Mucosa of stomach (tissue), 1 donor: ENCODE measurements around the gene LOXHD1.

Experiments used
- H3K27me3 ChIP-seq: one replicate; pipeline ENCODE4 v1.7.0; 2013; ENCODE audit warnings: mild to moderate bottlenecking, low read length; ENCODE audit not compliant: control insufficient read depth, insufficient read depth
- H3K36me3 ChIP-seq: one replicate; pipeline ENCODE4 v1.7.0; 2013; ENCODE audit warnings: low read length; ENCODE audit not compliant: control insufficient read depth, insufficient read depth
- H3K4me1 ChIP-seq: one replicate; pipeline ENCODE4 v1.7.0; 2013; ENCODE audit warnings: mild to moderate bottlenecking, low read length; ENCODE audit not compliant: control insufficient read depth, insufficient read depth
- H3K4me3 ChIP-seq: one replicate; pipeline ENCODE4 v1.7.0; 2013; ENCODE audit warnings: low read length
- H3K9ac ChIP-seq: one replicate; pipeline ENCODE4 v1.7.0; 2013; ENCODE audit warnings: mild to moderate bottlenecking, low read length, moderate library complexity
- H3K9me3 ChIP-seq: one replicate; pipeline ENCODE4 v1.7.0; 2013; ENCODE audit warnings: mild to moderate bottlenecking, low read length, moderate library complexity; ENCODE audit not compliant: control insufficient read depth
- donor health status: Pancreatic carcinoma.

Gene LOXHD1

GRCh38 chr18:46460754-46461153 is 196.3 kb downstream of the LOXHD1 start:
- Histone ChIP-seq H3K9ac (no peak overlapping the region), H3K27me3 (no peaks in the 10 kb centered on the region), H3K4me3 (no peak overlapping the region), H3K4me1 (no peaks in the 10 kb centered on the region), H3K36me3 (no peaks in the 10 kb centered on the region), H3K9me3 (no peaks in the 10 kb centered on the region)

GRCh38 chr18:46459789-46460455 is 197.1 kb downstream of the LOXHD1 start:
- Histone ChIP-seq H3K4me3 (no peak overlapping the region), H3K27me3 (no peaks in the 10 kb centered on the region), H3K9ac (no peak overlapping the region), H3K36me3 (no peaks in the 10 kb centered on the region), H3K4me1 (no peaks in the 10 kb centered on the region), H3K9me3 (no peaks in the 10 kb centered on the region)

DNA sequence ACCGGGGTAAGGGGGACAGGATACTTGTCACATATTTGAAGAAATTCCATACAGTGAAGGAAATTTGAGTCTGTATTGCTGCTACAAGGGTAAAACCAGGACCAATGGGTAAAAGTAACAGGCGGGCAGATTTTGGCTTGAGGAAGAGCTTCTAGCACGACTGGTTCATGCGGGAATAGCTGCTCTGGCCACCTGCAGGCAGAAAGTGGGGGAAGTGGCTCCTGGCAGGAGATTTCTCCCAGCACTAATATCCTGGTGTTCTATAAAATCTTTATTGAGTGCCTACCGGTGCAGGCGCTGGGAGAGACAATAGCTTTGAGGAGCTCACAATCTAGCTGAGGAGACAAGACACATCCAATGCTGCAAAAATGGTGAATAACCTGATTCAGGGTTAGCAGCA is 198.5 kb downstream of the LOXHD1 start:
- H3K36me3 ChIP-seq = no peaks in the 10 kb centered on the region
- no peaks in the 10 kb centered on the region for H3K9me3 ChIP-seq

DNA sequence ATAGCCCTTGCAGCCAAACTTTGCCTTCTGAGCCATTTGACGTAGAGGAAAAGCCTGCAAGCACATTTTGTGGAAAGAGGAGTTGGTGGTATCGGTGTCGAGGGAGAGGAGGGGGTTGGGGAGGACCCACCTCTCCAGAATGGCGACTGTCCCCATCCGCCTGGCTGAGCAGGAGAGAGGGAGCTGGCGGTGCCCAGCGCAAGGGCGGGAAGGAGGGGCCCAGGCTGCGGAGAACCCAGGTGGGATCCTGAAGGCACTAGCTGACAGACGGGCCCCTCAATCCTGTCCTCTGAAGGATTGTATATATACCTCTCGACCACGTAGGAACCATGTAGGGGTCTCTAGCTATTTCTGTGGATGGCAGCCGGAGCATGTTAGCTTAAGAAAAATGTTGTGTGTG is 200.3 kb downstream of the LOXHD1 start:
- Histone ChIP-seq H3K9me3 (no peaks in the 10 kb centered on the region), H3K4me3 (no peak overlapping the region), H3K4me1 (no peaks in the 10 kb centered on the region), H3K36me3 (no peaks in the 10 kb centered on the region), H3K9ac (no peak overlapping the region), H3K27me3 (no peaks in the 10 kb centered on the region)

More for the DNA sequence above, 198.5 kb downstream of the LOXHD1 start:
- no peaks in the 10 kb centered on the region for H3K4me1 ChIP-seq
- no peaks in the 10 kb centered on the region for H3K27me3 ChIP-seq
- H3K9ac ChIP-seq = no peak overlapping the region
- no peak overlapping the region for H3K4me3 ChIP-seq

DNA sequence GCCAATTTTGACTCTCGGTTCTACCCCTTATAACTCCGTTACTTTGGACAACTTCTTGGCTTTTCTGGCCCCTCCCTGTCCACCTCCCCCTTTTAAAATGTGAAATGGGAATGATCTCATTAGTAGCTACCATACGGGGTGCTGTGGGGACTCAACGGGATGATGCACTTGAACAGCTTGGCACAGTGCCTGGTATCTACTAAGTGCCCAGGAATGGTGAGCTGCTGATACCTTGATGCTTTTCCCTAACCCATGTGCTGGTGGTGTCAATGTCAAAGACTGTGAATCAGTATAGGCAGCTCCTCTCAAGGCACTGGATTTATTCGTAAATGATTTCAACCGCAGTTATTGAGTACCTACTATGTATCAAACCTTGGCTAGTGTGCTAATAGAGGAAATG is 204.2 kb downstream of the LOXHD1 start:
- Histone ChIP-seq H3K4me3 (no peak overlapping the region), H3K36me3 (no peaks in the 10 kb centered on the region), H3K9ac (no peak overlapping the region), H3K9me3 (no peaks in the 10 kb centered on the region), H3K4me1 (no peaks in the 10 kb centered on the region), H3K27me3 (no peaks in the 10 kb centered on the region)

GRCh38 chr18:46449499-46449898 is 207.5 kb downstream of the LOXHD1 start:
- no peaks in the 10 kb centered on the region for H3K4me1 ChIP-seq
- H3K9ac ChIP-seq = no peak overlapping the region
- no peak overlapping the region for H3K4me3 ChIP-seq
- no peaks in the 10 kb centered on the region for H3K36me3 ChIP-seq
- H3K27me3 ChIP-seq = no peaks in the 10 kb centered on the region
- no peaks in the 10 kb centered on the region for H3K9me3 ChIP-seq

- Histone ChIP-seq H3K9me3 (no peaks in the 10 kb centered on the region), H3K36me3 (no peaks in the 10 kb centered on the region)
Observed at GRCh38 chr18:46449033-46449432, 208.0 kb downstream of the LOXHD1 start.

GRCh38 chr18:46448347-46448746 is 208.7 kb downstream of the LOXHD1 start:
- no peak overlapping the region for H3K9ac ChIP-seq
- H3K36me3 ChIP-seq = no peaks in the 10 kb centered on the region
- H3K4me3 ChIP-seq = no peak overlapping the region

More at GRCh38 chr18:46449033-46449432, 208.0 kb downstream of the LOXHD1 start:
- no peak overlapping the region for H3K9ac ChIP-seq
- no peak overlapping the region for H3K4me3 ChIP-seq
- H3K4me1 ChIP-seq = no peaks in the 10 kb centered on the region
- no peaks in the 10 kb centered on the region for H3K27me3 ChIP-seq

GRCh38 chr18:46447792-46448191 is 209.2 kb downstream of the LOXHD1 start:
- Histone ChIP-seq H3K27me3 (no peaks in the 10 kb centered on the region), H3K4me1 (no peaks in the 10 kb centered on the region), H3K9ac (no peak overlapping the region), H3K9me3 (no peaks in the 10 kb centered on the region), H3K4me3 (no peak overlapping the region), H3K36me3 (no peaks in the 10 kb centered on the region)

More at GRCh38 chr18:46448347-46448746, 208.7 kb downstream of the LOXHD1 start:
- H3K27me3 ChIP-seq = no peaks in the 10 kb centered on the region
- no peaks in the 10 kb centered on the region for H3K9me3 ChIP-seq
- H3K4me1 ChIP-seq = no peaks in the 10 kb centered on the region

- Histone ChIP-seq H3K4me1 (no peaks in the 10 kb centered on the region), H3K36me3 (no peaks in the 10 kb centered on the region), H3K9me3 (no peaks in the 10 kb centered on the region), H3K9ac (no peak overlapping the region), H3K4me3 (no peak overlapping the region), H3K27me3 (no peaks in the 10 kb centered on the region)
Observed at GRCh38 chr18:46447323-46447722, 209.7 kb downstream of the LOXHD1 start.

DNA sequence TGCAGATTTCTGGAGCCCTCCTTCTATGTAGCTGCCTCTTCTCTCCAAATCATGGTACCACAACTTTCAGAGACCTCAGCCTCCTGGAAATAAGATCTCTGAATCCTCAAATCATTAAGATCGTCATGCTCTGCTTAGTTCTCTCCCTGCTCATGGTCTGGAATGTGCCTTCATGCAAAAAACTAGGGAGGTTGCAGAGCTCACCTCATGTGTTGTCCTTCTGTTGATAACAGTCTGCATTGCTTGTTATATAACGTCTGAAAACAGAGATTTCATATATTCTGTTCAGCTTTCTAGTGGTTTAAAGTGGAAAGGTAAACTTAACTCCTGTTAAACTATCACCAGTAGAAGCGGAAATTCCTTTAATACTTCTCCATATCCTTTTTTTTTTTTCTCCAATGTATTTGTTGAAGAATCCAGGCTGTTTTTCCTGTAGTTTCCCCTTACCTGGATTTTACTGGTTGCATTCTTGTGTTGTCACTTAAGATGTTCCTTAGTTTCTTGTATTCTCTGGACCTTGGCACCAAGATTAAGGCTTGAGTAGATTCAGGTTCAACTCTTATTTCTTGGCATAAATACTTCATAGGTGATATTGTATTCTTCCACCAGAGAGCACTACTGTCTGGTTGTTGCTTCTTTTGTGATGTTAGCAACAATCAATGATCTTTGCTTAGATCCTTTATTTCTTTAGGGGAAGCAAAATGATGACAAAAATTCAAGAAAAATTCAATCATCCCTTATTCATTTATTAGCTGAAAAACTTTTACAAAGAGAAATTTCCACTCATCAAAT is 211.3 kb downstream of the LOXHD1 start:
- Histone ChIP-seq H3K9ac (no peak overlapping the region), H3K27me3 (no peaks in the 10 kb centered on the region), H3K9me3 (no peaks in the 10 kb centered on the region), H3K4me3 (no peak overlapping the region), H3K4me1 (no peaks in the 10 kb centered on the region), H3K36me3 (no peaks in the 10 kb centered on the region)

GRCh38 chr18:46439037-46439436 is 218.0 kb downstream of the LOXHD1 start:
- Histone ChIP-seq H3K9me3 (no peaks in the 10 kb centered on the region), H3K9ac (no peak overlapping the region), H3K27me3 (peaks cover 3% of the 10 kb centered on the region), H3K36me3 (no peaks in the 10 kb centered on the region), H3K4me1 (no peaks in the 10 kb centered on the region), H3K4me3 (no peak overlapping the region)
